GM06990 (cell line): ENCODE results near the gene RALGPS1.

ENCODE experiments used
- DNase-seq: peaks from one replicate; pipeline ENCODE4 v3.0.0-alpha.2; 2011; ENCODE audit not compliant: insufficient read length; ENCODE audit errors: extremely low read depth
- H3K27me3 ChIP-seq: replicated peaks from 2 replicates; pipeline ENCODE4 v1.6.0; 2011; ENCODE audit warnings: low read length; ENCODE audit not compliant: control insufficient read depth, insufficient read depth
- H3K36me3 ChIP-seq: 2 replicates; pipeline ENCODE4 v1.5.1; 2011; ENCODE audit warnings: low read length; ENCODE audit not compliant: control insufficient read depth, insufficient read depth
- H3K4me3 ChIP-seq: replicated peaks from 2 replicates; pipeline ENCODE4 v1.5.1; 2011; ENCODE audit warnings: low read depth, mild to moderate bottlenecking, control low read depth, low read length
- CTCF ChIP-seq: IDR thresholded peaks from 2 replicates; pipeline ENCODE4 v1.5.1; 2011; ENCODE audit warnings: low read length, control low read depth, mild to moderate bottlenecking, inconsistent platforms; ENCODE audit not compliant: insufficient read depth, poor library complexity, severe bottlenecking

The RALGPS1 gene

GRCh38 chr9:126938327-126938726 lies 23.7 kb downstream of the RALGPS1 start:
- Histone ChIP-seq H3K27me3 (no peaks in the 10 kb centered on the region), H3K4me3 (no peak overlapping the region), H3K36me3 (no peaks in the 10 kb centered on the region)
- TF ChIP-seq CTCF, result no peak
- no peak for DNase-seq

GRCh38 chr9:126939821-126940221 lies 25.2 kb downstream of the RALGPS1 start:
- H3K36me3 ChIP-seq, result no peaks in the 10 kb centered on the region
- TF ChIP-seq CTCF, result no peak
- H3K27me3 ChIP-seq, result no peaks in the 10 kb centered on the region
- H3K4me3 ChIP-seq, result no peak overlapping the region
- no peak for DNase-seq

GRCh38 chr9:126942399-126942798 lies 27.8 kb downstream of the RALGPS1 start:
- Histone ChIP-seq H3K27me3 (no peaks in the 10 kb centered on the region), H3K36me3 (no peaks in the 10 kb centered on the region), H3K4me3 (no peak overlapping the region)
- no peak for DNase-seq
- no peak for TF ChIP-seq CTCF

GRCh38 chr9:126945682-126946081 lies 31.1 kb downstream of the RALGPS1 start:
- no peak for DNase-seq
- H3K36me3 ChIP-seq, result no peaks in the 10 kb centered on the region
- no peak for TF ChIP-seq CTCF
- no peak overlapping the region for H3K4me3 ChIP-seq
- H3K27me3 ChIP-seq, result no peaks in the 10 kb centered on the region

- Histone ChIP-seq H3K27me3 (no peaks in the 10 kb centered on the region), H3K4me3 (no peak overlapping the region), H3K36me3 (no peaks in the 10 kb centered on the region)
- DNase-seq, result no peak
- peak; percentile 14 for TF ChIP-seq CTCF
These were observed 32.9 kb downstream of the RALGPS1 start for GRCh38 chr9:126947529-126947928.

- Histone ChIP-seq H3K36me3 (no peaks in the 10 kb centered on the region), H3K27me3 (no peaks in the 10 kb centered on the region), H3K4me3 (no peak overlapping the region)
- no peak for TF ChIP-seq CTCF
- DNase-seq, result no peak
These were observed 37.8 kb downstream of the RALGPS1 start for GRCh38 chr9:126952205-126952977.
